K562 (cell line): Measurements from ENCODE around the gene CPED1. TPM values are rescaled to one million over a fixed set of nuclear protein-coding genes. Genes with fewer than 3 reads are reported as not detected.

Experiments
- EHMT2 ChIP-seq: fragments of 450-650 bp; IDR thresholded peaks from 2 replicates; pipeline ENCODE4 v1.6.1; 2018; ENCODE audit warnings: antibody characterized with exemption
- FIP1L1 ChIP-seq: fragments of 200-400 bp; formaldehyde crosslinking; IDR thresholded peaks from 2 replicates; pipeline ENCODE4 v1.6.1; 2018; ENCODE audit warnings: mild to moderate bottlenecking, low read depth, low read length; ENCODE audit not compliant: poor library complexity, severe bottlenecking
- FOXJ3 ChIP-seq: sonication (generic); formaldehyde crosslinking; IDR thresholded peaks from 2 replicates; pipeline ENCODE4 v1.4.0; 2020; ENCODE audit warnings: mild to moderate bottlenecking, missing genetic modification reagents
- LARP7 ChIP-seq: fragments of 450-650 bp; IDR thresholded peaks from 2 replicates; pipeline ENCODE4 v1.6.1; 2016
- LEF1 ChIP-seq: fragments of 450-650 bp; IDR thresholded peaks from 2 replicates; pipeline ENCODE4 v1.6.1; 2016; ENCODE audit warnings: mild to moderate bottlenecking
- MTA1 ChIP-seq: fragments of 450-650 bp; IDR thresholded peaks from 2 replicates; pipeline ENCODE4 v1.6.1; 2017; ENCODE audit warnings: borderline replicate concordance
- NFXL1 ChIP-seq: fragments of 450-650 bp; formaldehyde crosslinking; IDR thresholded peaks from 2 replicates; pipeline ENCODE4 v1.4.0; 2021; ENCODE audit warnings: mild to moderate bottlenecking
- POLR2H ChIP-seq: IDR thresholded peaks from 2 replicates; pipeline ENCODE4 v1.6.1; 2016; ENCODE audit warnings: missing genetic modification characterization, low read depth, mild to moderate bottlenecking, control low read depth, missing compliant biosample characterization, moderate library complexity
- RB1 ChIP-seq: fragments of 450-650 bp; IDR thresholded peaks from 2 replicates; pipeline ENCODE4 v1.6.1; 2017; ENCODE audit warnings: low read depth, mild to moderate bottlenecking
- RBFOX2 ChIP-seq: fragments of 200-400 bp; formaldehyde crosslinking; IDR thresholded peaks from 2 replicates; pipeline ENCODE4 v1.6.1; 2017; ENCODE audit warnings: low read depth, mild to moderate bottlenecking, low read length, moderate library complexity
- SMARCA5 ChIP-seq: fragments of 450-650 bp; IDR thresholded peaks from 2 replicates; pipeline ENCODE4 v1.6.1; 2016
- SMARCC2 ChIP-seq: fragments of 450-650 bp; IDR thresholded peaks from 2 replicates; pipeline ENCODE4 v1.6.1; 2017; ENCODE audit warnings: antibody characterized with exemption, moderate library complexity, mild to moderate bottlenecking, low read depth
- THRAP3 ChIP-seq: fragments of 450-650 bp; IDR thresholded peaks from 2 replicates; pipeline ENCODE4 v1.6.1; 2016; ENCODE audit warnings: mild to moderate bottlenecking, inconsistent platforms, borderline replicate concordance
- ZC3H11A ChIP-seq: IDR thresholded peaks from 2 replicates; pipeline ENCODE4 v1.6.1; 2012; ENCODE audit warnings: low read depth, low read length, improper control_type of control experiment
- ZEB2 ChIP-seq: fragments of 450-650 bp; IDR thresholded peaks from 2 replicates; pipeline ENCODE4 v1.6.1; 2016
- ZNF431 ChIP-seq: sonication (generic); formaldehyde crosslinking; IDR thresholded peaks from 2 replicates; pipeline ENCODE4 v1.8.0; 2022; ENCODE audit warnings: mild to moderate bottlenecking, missing genetic modification reagents
- ZSCAN32 ChIP-seq: fragments of 450-650 bp; formaldehyde crosslinking; IDR thresholded peaks from 2 replicates; pipeline ENCODE4 v1.4.0; 2020; ENCODE audit warnings: mild to moderate bottlenecking, moderate library complexity
- polyA plus RNA-seq, 8 experiments: library from polyadenylated mRNA; depleted of rRNA in 4 of 8; stranded (reverse) in 5 of 8; unstranded in 3 of 8; fragments of >200 nt; fragmentation: Nextera tagmentation in 2 of 8; fragmentation: Illumina TruSeq in 1 of 8; extraction: Ambion mirVana in 2 of 8; extraction: Trizol in 1 of 8; gene quantifications; 2 replicates each; pipeline versions ENCODE4 v1.2.1 to v1.2.3, GENCODE V29; 2011 to 2014; ENCODE audit warnings: inconsistent platforms in 1 of 8, missing spikeins in 1 of 8
- total RNA-seq, 7 experiments: library from RNA; depleted of rRNA in 6 of 7; stranded (reverse); fragments of >200 nt in 6 of 7; fragmentation: Illumina TruSeq in 2 of 7; extraction: Trizol in 2 of 7; gene quantifications; 2 replicates each; pipeline versions ENCODE4 v1.2.1 to v1.2.3, GENCODE V29; 2011 to 2021; ENCODE audit warnings: low replicate concordance in 1 of 7
- TF ChIP-seq, protein P1 (sequence below): fragments of 450-650 bp; formaldehyde crosslinking; IDR thresholded peaks from 2 replicates; pipeline ENCODE4 v1.4.0; 2020; ENCODE audit warnings: mild to moderate bottlenecking, moderate library complexity
- TF ChIP-seq, protein P2 (sequence below): sonication (generic); formaldehyde crosslinking; IDR thresholded peaks from 2 replicates; pipeline ENCODE4 v1.8.1; 2023; ENCODE audit warnings: mild to moderate bottlenecking, missing genetic modification reagents
- TF ChIP-seq, protein P3 (sequence below), 2 experiments: IDR thresholded peaks in 1 of 2; conservative IDR thresholded peaks in 1 of 2; 2 replicates each; pipeline ENCODE4 v1.6.1; 2016; ENCODE audit warnings: low read depth in 2 of 2, mild to moderate bottlenecking in 1 of 2, missing compliant biosample characterization in 1 of 2, missing genetic modification characterization in 1 of 2, moderate library complexity in 1 of 2
- TF ChIP-seq, protein P4 (sequence below): conservative IDR thresholded peaks from 2 replicates; pipeline ENCODE4 v1.6.1; 2011; ENCODE audit warnings: low read depth, mild to moderate bottlenecking, low read length; ENCODE audit not compliant: control insufficient read depth

The CPED1 gene
- total and polyA plus RNA-seq, 9 of the 15 experiments (the other 6 are each of a cell fraction or from before 2014, with no cell fraction given): 195 to 393 (median 290) TPM

DNA sequence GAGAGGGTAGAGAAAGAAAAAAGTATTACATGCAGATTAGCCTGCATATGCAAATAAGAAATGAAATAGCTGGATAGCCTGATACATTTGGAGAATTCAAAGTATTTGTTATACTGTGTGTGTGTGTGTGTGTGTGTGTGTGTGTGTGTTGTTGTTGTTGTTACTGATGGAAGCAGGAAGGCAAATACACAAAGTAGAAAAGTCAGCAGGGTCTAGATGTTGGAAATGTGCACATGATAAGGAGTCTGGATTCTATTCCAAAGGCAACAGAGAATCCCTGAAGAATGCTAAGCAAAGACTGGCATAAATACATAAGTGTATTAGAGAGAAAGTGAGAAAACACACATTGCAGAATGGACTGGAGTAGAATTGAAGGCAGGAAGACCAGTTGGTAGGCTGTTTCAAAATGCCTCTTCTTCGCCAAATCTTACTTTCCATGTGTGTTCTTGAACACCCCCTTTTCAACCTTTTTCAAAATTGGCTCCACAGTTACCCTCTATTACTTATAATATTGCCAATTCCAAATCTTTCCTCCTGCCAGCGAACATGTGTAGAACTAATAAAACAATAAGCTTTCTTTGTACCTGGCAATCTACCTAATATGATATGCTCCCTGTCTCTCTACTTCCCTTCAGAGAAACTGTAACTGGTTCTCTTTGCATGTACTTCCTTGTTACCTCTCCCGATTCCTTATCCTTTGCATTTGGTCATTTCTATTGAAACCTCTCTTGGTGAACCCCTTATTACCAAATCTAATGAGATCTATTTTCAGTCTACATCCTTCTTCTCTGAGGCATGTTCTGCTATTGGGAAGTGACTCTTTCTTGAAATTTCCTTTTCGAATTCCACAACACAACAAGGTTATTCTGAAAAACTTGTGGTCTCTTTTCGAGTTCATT is 6.2 kb downstream of the CPED1 start (continued):
- peak; percentile 52; the same call in 1 of the 2 replicates for TF ChIP-seq ZNF431 (CRISPR knock-in tag)
- TF ChIP-seq THRAP3: peak; percentile 95
- TF ChIP-seq ZC3H11A: no peak
- TF ChIP-seq, protein P1, sequence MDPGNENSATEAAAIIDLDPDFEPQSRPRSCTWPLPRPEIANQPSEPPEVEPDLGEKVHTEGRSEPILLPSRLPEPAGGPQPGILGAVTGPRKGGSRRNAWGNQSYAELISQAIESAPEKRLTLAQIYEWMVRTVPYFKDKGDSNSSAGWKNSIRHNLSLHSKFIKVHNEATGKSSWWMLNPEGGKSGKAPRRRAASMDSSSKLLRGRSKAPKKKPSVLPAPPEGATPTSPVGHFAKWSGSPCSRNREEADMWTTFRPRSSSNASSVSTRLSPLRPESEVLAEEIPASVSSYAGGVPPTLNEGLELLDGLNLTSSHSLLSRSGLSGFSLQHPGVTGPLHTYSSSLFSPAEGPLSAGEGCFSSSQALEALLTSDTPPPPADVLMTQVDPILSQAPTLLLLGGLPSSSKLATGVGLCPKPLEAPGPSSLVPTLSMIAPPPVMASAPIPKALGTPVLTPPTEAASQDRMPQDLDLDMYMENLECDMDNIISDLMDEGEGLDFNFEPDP (CRISPR knock-in tag): no peak; the same call in 1 of the 2 replicates
- TF ChIP-seq FOXJ3 (CRISPR knock-in tag): no peak
- peak; percentile 21; the same call in 1 of the 2 replicates for TF ChIP-seq ZEB2
- no peak for TF ChIP-seq FIP1L1
- TF ChIP-seq, protein P2, sequence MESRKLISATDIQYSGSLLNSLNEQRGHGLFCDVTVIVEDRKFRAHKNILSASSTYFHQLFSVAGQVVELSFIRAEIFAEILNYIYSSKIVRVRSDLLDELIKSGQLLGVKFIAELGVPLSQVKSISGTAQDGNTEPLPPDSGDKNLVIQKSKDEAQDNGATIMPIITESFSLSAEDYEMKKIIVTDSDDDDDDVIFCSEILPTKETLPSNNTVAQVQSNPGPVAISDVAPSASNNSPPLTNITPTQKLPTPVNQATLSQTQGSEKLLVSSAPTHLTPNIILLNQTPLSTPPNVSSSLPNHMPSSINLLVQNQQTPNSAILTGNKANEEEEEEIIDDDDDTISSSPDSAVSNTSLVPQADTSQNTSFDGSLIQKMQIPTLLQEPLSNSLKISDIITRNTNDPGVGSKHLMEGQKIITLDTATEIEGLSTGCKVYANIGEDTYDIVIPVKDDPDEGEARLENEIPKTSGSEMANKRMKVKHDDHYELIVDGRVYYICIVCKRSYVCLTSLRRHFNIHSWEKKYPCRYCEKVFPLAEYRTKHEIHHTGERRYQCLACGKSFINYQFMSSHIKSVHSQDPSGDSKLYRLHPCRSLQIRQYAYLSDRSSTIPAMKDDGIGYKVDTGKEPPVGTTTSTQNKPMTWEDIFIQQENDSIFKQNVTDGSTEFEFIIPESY (CRISPR knock-in tag): no peak
- no peak for TF ChIP-seq RB1
- peak; percentile 57 for TF ChIP-seq POLR2H (tag)
- peak; percentile 81; the same call in 1 of the 2 replicates for TF ChIP-seq SMARCA5
- TF ChIP-seq MTA1: 0 out of 2 replicates have a peak, but pooled peaks have one; percentile 14
- TF ChIP-seq, protein P3, sequence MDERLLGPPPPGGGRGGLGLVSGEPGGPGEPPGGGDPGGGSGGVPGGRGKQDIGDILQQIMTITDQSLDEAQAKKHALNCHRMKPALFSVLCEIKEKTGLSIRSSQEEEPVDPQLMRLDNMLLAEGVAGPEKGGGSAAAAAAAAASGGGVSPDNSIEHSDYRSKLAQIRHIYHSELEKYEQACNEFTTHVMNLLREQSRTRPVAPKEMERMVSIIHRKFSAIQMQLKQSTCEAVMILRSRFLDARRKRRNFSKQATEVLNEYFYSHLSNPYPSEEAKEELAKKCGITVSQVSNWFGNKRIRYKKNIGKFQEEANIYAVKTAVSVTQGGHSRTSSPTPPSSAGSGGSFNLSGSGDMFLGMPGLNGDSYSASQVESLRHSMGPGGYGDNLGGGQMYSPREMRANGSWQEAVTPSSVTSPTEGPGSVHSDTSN (CRISPR knock-in tag; IDR thresholded peaks at IDR 0.05; ENCODE audit: low read depth): no peak
- TF ChIP-seq, protein P3 (tag; conservative IDR thresholded peaks at IDR 0.05; ENCODE audit: low read depth): no peak
- peak; percentile 64 for TF ChIP-seq RBFOX2
- 0 out of 2 replicates have a peak, but pooled peaks have one; percentile 13 for TF ChIP-seq LEF1
- TF ChIP-seq, protein P4, sequence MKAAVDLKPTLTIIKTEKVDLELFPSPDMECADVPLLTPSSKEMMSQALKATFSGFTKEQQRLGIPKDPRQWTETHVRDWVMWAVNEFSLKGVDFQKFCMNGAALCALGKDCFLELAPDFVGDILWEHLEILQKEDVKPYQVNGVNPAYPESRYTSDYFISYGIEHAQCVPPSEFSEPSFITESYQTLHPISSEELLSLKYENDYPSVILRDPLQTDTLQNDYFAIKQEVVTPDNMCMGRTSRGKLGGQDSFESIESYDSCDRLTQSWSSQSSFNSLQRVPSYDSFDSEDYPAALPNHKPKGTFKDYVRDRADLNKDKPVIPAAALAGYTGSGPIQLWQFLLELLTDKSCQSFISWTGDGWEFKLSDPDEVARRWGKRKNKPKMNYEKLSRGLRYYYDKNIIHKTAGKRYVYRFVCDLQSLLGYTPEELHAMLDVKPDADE: no peak
- peak; percentile 37; the same call in 1 of the 2 replicates for TF ChIP-seq EHMT2
- peak; percentile 33; the same call in 1 of the 2 replicates for TF ChIP-seq SMARCC2
- peak; percentile 96 for TF ChIP-seq LARP7
- TF ChIP-seq ZSCAN32: peak; percentile 39; the same call in 1 of the 2 replicates
- 0 out of 2 replicates have a peak, but pooled peaks have one; percentile 29 for TF ChIP-seq NFXL1 (CRISPR knock-in tag)
